Measurements from ENCODE around the gene LRRC66.

Gene LRRC66, protein sequence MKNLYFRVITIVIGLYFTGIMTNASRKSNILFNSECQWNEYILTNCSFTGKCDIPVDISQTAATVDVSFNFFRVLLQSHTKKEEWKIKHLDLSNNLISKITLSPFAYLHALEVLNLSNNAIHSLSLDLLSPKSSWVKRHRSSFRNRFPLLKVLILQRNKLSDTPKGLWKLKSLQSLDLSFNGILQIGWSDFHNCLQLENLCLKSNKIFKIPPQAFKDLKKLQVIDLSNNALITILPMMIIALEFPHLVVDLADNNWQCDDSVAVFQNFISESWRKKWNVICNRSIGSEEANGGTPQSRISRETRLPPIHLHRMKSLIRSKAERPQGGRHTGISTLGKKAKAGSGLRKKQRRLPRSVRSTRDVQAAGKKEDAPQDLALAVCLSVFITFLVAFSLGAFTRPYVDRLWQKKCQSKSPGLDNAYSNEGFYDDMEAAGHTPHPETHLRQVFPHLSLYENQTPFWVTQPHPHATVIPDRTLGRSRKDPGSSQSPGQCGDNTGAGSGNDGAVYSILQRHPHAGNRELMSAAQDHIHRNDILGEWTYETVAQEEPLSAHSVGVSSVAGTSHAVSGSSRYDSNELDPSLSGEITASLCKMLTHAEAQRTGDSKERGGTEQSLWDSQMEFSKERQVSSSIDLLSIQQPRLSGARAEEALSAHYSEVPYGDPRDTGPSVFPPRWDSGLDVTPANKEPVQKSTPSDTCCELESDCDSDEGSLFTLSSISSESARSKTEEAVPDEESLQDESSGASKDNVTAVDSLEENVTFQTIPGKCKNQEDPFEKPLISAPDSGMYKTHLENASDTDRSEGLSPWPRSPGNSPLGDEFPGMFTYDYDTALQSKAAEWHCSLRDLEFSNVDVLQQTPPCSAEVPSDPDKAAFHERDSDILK

DNA sequence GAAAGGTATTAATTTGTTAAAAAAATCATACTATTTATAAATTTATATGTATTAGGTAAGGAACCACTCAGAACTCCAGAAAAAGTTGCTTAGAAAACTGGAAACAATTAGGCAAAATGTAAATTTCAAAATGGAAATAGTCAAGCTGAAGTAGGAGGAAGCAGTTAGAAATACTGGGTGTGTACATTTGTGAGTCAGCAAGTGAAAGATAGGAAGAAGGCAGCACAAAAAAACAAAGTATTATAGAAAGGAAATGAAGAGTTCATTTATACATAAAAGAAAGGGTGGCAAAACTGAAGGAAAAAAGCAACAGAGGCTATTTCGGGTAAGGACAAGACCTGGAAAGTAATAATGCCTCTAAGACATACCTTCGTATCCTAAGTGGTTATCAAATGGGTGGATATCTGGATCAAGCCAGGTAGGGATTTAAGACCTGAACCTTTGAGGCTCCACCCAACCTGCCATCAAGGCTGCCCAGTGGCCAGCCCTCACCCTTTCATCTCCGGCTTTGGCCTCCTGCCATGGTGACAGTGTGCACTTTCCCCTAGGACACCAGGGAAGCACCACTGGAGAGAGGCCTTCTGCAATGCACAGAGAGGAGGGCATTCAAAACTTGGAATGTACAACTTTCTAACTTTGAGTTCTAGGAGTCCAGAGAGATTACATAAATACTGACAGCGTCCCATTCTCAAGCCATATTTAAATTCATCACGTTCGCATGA, at the start of gene LRRC66:
TSS of gene LRRC66 (minus strand) at position 428 of the 722 bp plus-strand sequence. CDS start 2,750 bp downstream, outside the sequence.
- Histone ChIP-seq H3K27ac (ENCODE audit: low read depth, low read length) (peak within 1 kb of the TSS; percentile 37), H3K27me3 (ENCODE audit: insufficient read depth, low read length) (no peaks in the 10 kb centered on the region), H3K79me2 (ENCODE audit: control insufficient read depth, insufficient read depth, low read length, unreplicated experiment) (no peaks in the 10 kb centered on the region), H2AFZ (ENCODE audit: low read length, unreplicated experiment) (no peak within 1 kb of the TSS), H3K4me3 (ENCODE audit: low read depth, low read length) (no peak within 1 kb of the TSS), H3K36me3 (ENCODE audit: insufficient read depth, low read length) (peaks cover 24% of the 10 kb centered on the region), H3K4me1 (ENCODE audit: control insufficient read depth, insufficient read depth, low read length, unreplicated experiment) (peaks cover 14% of the 10 kb centered on the region)

DNA sequence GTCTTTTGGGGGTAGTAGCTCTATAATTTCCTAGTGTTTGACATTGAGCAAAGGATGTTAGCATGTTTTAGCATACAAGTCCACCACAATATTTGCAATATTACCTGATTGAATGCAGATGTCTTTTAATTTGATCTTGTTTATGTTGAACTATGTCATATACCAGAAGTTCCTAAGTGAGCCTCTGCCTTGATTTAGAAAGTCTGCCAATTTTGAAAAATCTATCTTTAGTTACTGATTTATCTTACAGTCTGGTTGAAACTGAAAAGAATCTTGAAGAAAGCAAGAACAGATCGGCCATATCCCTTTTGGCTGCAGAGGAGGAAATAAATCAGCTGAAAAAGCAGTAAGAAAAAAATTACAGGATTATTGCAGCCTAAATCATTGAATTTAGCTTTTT, 49.4 kb upstream of the LRRC66 start:
- no peaks in the 10 kb centered on the region for H3K36me3 ChIP-seq (ENCODE audit: insufficient read depth, low read length)
- H3K4me3 ChIP-seq (ENCODE audit: low read depth, low read length), result no peak overlapping the region
- H3K4me1 ChIP-seq (ENCODE audit: control insufficient read depth, insufficient read depth, low read length, unreplicated experiment), result no peaks in the 10 kb centered on the region
- no peak overlapping the region for H2AFZ ChIP-seq (ENCODE audit: low read length, unreplicated experiment)
- no peaks in the 10 kb centered on the region for H3K79me2 ChIP-seq (ENCODE audit: control insufficient read depth, insufficient read depth, low read length, unreplicated experiment)
- no peak overlapping the region for H3K27ac ChIP-seq (ENCODE audit: low read depth, low read length)
- peaks cover 13% of the 10 kb centered on the region; the same call in 1 of the 2 replicates for H3K27me3 ChIP-seq (ENCODE audit: insufficient read depth, low read length)

DNA sequence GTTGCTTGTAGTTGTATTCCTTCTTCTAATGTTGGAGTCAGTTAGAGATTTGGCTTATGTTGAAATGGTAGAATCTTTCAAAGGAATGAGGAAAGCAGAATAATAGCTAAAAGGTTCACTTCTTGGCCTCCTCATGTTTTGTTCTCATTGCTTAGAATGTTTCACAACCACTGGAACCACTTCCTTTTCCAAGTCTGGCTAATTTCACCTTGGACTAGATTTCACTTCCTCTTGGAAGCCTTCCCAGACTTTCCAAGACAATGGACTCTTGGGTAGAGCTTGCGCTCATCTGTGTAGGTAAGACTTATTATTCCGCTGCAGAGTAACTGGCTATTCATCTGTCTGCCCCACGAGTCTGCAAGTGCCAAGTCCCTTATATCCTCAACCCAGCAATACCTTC, 39.2 kb upstream of the LRRC66 start:
- Histone ChIP-seq H3K27ac (ENCODE audit: low read depth, low read length) (0 out of 2 replicates have a peak overlapping the region, but pooled peaks have one; percentile 11), H3K4me3 (ENCODE audit: low read depth, low read length) (no peak overlapping the region), H2AFZ (ENCODE audit: low read length, unreplicated experiment) (peak overlapping the region; percentile 18), H3K36me3 (ENCODE audit: insufficient read depth, low read length) (no peaks in the 10 kb centered on the region), H3K4me1 (ENCODE audit: control insufficient read depth, insufficient read depth, low read length, unreplicated experiment) (peaks cover 7% of the 10 kb centered on the region), H3K79me2 (ENCODE audit: control insufficient read depth, insufficient read depth, low read length, unreplicated experiment) (no peaks in the 10 kb centered on the region), H3K27me3 (ENCODE audit: insufficient read depth, low read length) (no peaks in the 10 kb centered on the region)

DNA sequence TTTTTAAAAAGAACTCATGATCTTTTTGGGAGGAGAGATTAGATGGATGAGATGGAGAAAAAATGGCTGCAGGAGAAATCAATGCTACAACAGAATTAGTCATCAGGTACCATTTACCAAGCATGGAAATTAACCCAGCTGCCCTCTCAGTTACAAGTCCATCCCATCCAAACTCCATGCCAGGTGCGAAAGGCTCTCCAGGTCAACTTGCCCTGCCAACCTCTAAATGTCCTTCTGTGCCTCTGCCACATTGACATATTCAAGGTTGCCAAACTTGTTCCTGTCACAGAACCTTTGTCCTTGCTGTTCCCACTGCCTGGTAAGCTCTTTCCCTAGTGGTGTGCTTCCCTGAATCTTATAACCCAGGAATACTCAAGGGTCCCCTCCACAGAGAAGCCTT, 38.1 kb upstream of the LRRC66 start:
- no peak overlapping the region for H2AFZ ChIP-seq (ENCODE audit: low read length, unreplicated experiment)
- H3K4me1 ChIP-seq (ENCODE audit: control insufficient read depth, insufficient read depth, low read length, unreplicated experiment), result peaks cover 7% of the 10 kb centered on the region
- H3K36me3 ChIP-seq (ENCODE audit: insufficient read depth, low read length), result no peaks in the 10 kb centered on the region
- H3K79me2 ChIP-seq (ENCODE audit: control insufficient read depth, insufficient read depth, low read length, unreplicated experiment), result no peaks in the 10 kb centered on the region
- peaks cover 5% of the 10 kb centered on the region; the same call in 1 of the 2 replicates for H3K27me3 ChIP-seq (ENCODE audit: insufficient read depth, low read length)
- H3K4me3 ChIP-seq (ENCODE audit: low read depth, low read length), result no peak overlapping the region
- no peak overlapping the region for H3K27ac ChIP-seq (ENCODE audit: low read depth, low read length)

DNA sequence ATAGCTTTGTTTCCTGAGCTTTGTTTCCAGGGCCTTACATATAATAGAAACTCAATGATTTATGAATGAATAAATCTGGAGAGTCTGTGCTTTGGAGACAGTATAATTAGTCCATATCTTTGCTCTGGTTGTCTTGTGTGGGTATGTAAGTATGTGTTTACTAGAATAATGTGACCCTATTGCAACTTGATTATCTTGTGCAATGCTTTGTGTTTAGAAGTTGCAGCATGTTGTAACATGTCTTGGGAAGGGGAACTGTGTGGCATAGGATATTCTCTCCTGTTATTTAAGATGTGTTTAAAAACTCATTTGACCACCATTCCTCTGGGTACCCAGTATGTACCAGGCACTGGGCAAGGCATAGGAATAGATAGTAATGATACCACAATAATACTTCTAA, 37.0 kb upstream of the LRRC66 start:
- Histone ChIP-seq H3K36me3 (ENCODE audit: insufficient read depth, low read length) (no peaks in the 10 kb centered on the region), H2AFZ (ENCODE audit: low read length, unreplicated experiment) (no peak overlapping the region), H3K4me1 (ENCODE audit: control insufficient read depth, insufficient read depth, low read length, unreplicated experiment) (peaks cover 7% of the 10 kb centered on the region), H3K4me3 (ENCODE audit: low read depth, low read length) (no peak overlapping the region), H3K27ac (ENCODE audit: low read depth, low read length) (no peak overlapping the region), H3K27me3 (ENCODE audit: insufficient read depth, low read length) (peaks cover 12% of the 10 kb centered on the region; the same call in 1 of the 2 replicates), H3K79me2 (ENCODE audit: control insufficient read depth, insufficient read depth, low read length, unreplicated experiment) (no peaks in the 10 kb centered on the region)

DNA sequence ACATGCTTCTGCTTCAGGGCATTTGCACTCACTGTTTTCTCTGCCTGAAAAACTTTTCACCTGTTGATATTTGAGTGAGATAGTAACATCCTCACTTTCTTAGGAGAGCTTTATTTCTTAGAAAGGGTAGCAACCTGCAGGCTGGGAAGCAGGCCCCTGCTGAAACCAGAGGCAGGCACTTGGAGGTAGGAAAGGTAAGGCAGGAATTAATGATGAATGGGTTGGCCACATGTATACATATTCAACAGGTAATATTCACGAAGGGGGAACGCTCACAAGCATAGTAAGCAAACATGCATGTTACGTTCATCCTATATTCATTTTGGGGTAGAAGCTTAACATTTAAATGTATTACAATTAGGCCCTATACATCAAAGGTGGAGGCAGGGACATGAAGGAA, 34.1 kb upstream of the LRRC66 start:
- H3K27me3 ChIP-seq (ENCODE audit: insufficient read depth, low read length), result peaks cover 26% of the 10 kb centered on the region
- H3K4me3 ChIP-seq (ENCODE audit: low read depth, low read length), result no peak overlapping the region
- H2AFZ ChIP-seq (ENCODE audit: low read length, unreplicated experiment), result no peak overlapping the region
- H3K36me3 ChIP-seq (ENCODE audit: insufficient read depth, low read length), result no peaks in the 10 kb centered on the region
- peaks cover 5% of the 10 kb centered on the region for H3K4me1 ChIP-seq (ENCODE audit: control insufficient read depth, insufficient read depth, low read length, unreplicated experiment)
- no peak overlapping the region for H3K27ac ChIP-seq (ENCODE audit: low read depth, low read length)
- H3K79me2 ChIP-seq (ENCODE audit: control insufficient read depth, insufficient read depth, low read length, unreplicated experiment), result no peaks in the 10 kb centered on the region

DNA sequence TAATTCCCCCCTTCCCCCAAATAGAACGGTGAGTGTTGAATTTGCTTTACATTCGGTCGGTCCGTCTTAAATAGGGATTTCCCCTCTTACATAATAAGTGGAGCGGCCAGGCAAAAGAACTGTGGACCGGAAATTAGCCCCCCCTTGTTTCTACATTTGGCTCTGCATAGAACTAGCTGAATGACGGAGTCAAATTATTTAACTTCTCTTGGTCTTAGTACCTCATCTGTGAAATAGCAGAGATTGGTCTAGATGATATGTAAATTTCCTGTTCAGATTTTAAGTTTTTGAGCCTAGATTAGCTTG, 32.3 kb upstream of the LRRC66 start:
- Histone ChIP-seq H3K27me3 (ENCODE audit: insufficient read depth, low read length) (peaks cover 31% of the 10 kb centered on the region), H2AFZ (ENCODE audit: low read length, unreplicated experiment) (peak overlapping the region; percentile 15)

DNA sequence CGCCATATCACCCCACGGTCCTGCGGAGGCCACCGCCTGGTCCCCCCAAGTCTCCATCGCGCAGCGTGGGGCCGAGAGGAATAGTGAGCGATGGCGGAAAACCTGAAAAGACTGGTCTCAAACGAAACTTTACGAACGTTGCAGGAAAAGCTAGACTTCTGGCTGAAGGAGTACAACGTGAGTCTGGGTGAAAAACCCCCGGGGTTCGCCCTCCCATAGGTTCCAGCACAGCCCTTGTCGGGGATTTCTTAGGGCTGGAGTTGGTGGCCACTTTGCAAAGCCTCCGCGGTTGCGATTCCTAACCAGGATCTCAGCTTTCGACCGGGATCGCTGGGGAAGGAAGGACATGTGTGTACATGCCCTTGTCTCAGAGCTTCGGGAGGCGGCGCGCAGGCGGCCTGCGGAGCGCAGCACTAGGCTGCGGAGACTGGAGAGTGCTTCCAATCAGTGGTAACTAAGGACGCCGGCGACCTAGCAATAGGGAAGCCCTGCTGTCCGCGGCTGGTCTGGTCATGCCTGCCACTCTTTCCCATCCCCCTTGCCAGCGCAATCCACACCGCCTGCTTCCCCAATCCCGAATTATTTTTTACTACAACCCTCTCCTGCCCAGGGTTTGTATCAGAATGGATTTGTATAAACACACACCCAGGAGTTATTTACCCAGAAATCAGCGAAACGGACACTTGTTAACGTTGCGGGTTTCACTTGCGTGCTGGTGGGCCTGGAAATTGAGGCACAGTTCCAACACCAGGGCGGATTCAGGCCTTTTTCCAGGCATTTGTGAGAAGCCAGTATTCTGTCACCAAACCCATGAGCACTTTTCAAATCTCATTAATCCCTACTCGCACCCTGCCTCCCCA, 31.7 kb upstream of the LRRC66 start:
- Histone ChIP-seq H3K79me2 (ENCODE audit: control insufficient read depth, insufficient read depth, low read length, unreplicated experiment) (no peaks in the 10 kb centered on the region), H3K4me1 (ENCODE audit: control insufficient read depth, insufficient read depth, low read length, unreplicated experiment) (no peaks in the 10 kb centered on the region), H2AFZ (ENCODE audit: low read length, unreplicated experiment) (peak overlapping the region; percentile 92), H3K27ac (ENCODE audit: low read depth, low read length) (peak overlapping the region; percentile 5; the same call in 1 of the 2 replicates), H3K27me3 (ENCODE audit: insufficient read depth, low read length) (peaks cover 33% of the 10 kb centered on the region), H3K36me3 (ENCODE audit: insufficient read depth, low read length) (no peaks in the 10 kb centered on the region), H3K4me3 (ENCODE audit: low read depth, low read length) (peak overlapping the region; percentile 85)

More for the DNA sequence above, 32.3 kb upstream of the LRRC66 start:
- H3K79me2 ChIP-seq (ENCODE audit: control insufficient read depth, insufficient read depth, low read length, unreplicated experiment), result no peaks in the 10 kb centered on the region
- H3K4me3 ChIP-seq (ENCODE audit: low read depth, low read length), result peak overlapping the region; percentile 85
- no peaks in the 10 kb centered on the region for H3K36me3 ChIP-seq (ENCODE audit: insufficient read depth, low read length)
- no peak overlapping the region for H3K27ac ChIP-seq (ENCODE audit: low read depth, low read length)
- no peaks in the 10 kb centered on the region for H3K4me1 ChIP-seq (ENCODE audit: control insufficient read depth, insufficient read depth, low read length, unreplicated experiment)

DNA sequence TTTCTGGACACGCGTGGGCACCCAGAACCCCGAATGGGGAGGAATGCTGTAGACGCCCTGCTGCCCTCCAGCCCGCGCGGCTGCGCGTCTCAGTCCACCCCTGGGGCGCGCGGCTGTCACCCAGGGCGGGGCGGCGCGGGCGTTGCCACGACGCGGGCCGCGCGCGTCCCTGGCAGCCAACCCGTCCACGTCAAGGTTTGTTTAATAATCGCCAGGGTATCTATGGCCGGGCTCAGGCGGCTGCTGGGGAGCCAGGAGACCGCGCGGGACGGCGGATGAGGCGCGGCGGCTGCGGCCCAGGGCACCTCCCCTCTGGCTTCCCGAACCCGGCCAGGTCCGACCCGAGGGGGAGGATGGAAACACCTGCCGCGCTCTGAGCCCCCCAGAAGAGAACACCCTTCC, 31.1 kb upstream of the LRRC66 start, which contains the start of gene SPATA18:
TSS of gene SPATA18 (plus strand) at position 92 of the 402 bp plus-strand sequence. CDS start 401 bp downstream, outside the sequence.
- H3K4me3 ChIP-seq (ENCODE audit: low read depth, low read length), result peak within 1 kb of the TSS; percentile 85
- peak within 1 kb of the TSS; percentile 5; the same call in 1 of the 2 replicates for H3K27ac ChIP-seq (ENCODE audit: low read depth, low read length)

More for the DNA sequence above, 31.1 kb upstream of the LRRC66 start, which contains the start of gene SPATA18:
- peaks cover 39% of the 10 kb centered on the region for H3K27me3 ChIP-seq (ENCODE audit: insufficient read depth, low read length)
- H2AFZ ChIP-seq (ENCODE audit: low read length, unreplicated experiment), result peak within 1 kb of the TSS; percentile 92
- no peaks in the 10 kb centered on the region for H3K4me1 ChIP-seq (ENCODE audit: control insufficient read depth, insufficient read depth, low read length, unreplicated experiment)
- H3K79me2 ChIP-seq (ENCODE audit: control insufficient read depth, insufficient read depth, low read length, unreplicated experiment), result no peaks in the 10 kb centered on the region
- no peaks in the 10 kb centered on the region for H3K36me3 ChIP-seq (ENCODE audit: insufficient read depth, low read length)

All from ACC112 (cell line).